Measurements from ENCODE around the gene UROS. TPM values are rescaled to one million over a fixed set of nuclear protein-coding genes. Genes with fewer than 3 reads are reported as not detected.

Gene UROS
- total RNA-seq, 4 donors from 2014 or later = 30.6 to 39.8 (median 39.3) TPM

GRCh38 chr10:125802131-125802530 is 20.9 kb downstream of the UROS start:
- DNase-seq (ENCODE audit: low spot score) = no peak
- no peak for ATAC-seq (ENCODE audit: low FRiP score)
- no peak for TF ChIP-seq CTCF (IDR thresholded peaks at IDR 0.05)

GRCh38 chr10:125801574-125801973 is 21.5 kb downstream of the UROS start:
- no peak for TF ChIP-seq CTCF (IDR thresholded peaks at IDR 0.05)
- DNase-seq (ENCODE audit: low spot score) (no peak), ATAC-seq (ENCODE audit: low FRiP score) (no peak)

- no peak for TF ChIP-seq CTCF (IDR thresholded peaks at IDR 0.05)
- DNase-seq (ENCODE audit: low spot score) (no peak), ATAC-seq (ENCODE audit: low FRiP score) (no peak)
Observed at GRCh38 chr10:125799451-125800182, 23.4 kb downstream of the UROS start.

DNA sequence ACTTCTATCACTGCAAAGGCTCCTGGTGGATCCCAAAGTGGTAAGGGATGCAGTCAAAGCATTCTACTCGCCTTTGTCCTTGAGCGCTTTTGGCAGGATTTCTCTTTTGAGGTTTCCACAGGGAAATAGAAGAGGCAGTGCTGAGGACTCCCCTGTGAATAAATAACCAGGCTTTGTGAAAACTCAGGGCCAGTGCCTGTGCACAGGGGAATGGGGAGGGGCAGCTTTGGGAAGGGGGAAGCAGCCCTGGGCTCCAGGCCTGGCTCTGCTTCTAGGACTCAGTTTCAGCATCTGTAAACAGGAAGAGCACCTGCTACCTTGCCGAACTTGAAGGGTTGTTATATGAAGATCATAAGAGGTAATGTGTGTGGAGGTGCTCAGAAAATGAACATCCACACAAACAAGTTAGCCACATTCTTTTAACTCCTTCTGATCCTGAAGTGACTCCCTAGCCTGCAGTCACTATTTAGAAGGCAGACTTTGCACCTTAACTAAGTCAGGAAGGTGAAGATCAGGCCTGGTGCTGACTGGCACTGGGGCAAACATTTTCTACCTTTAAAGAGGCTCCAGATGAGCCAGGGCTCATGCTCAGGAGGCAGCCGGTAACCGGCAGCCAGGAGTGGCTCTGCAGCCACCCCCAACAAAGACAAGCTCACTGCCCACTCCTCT is 24.9 kb downstream of the UROS start:
- DNase-seq (ENCODE audit: low spot score) = no peak
- no peak for ATAC-seq (ENCODE audit: low FRiP score)
- no peak for TF ChIP-seq CTCF (IDR thresholded peaks at IDR 0.05)

- no peak for DNase-seq (ENCODE audit: low spot score)
- ATAC-seq (ENCODE audit: low FRiP score) = no peak
- TF ChIP-seq CTCF (IDR thresholded peaks at IDR 0.05) = no peak
Observed at GRCh38 chr10:125797424-125797823, 25.6 kb downstream of the UROS start.

GRCh38 chr10:125795637-125796190 is 27.3 kb downstream of the UROS start:
- TF ChIP-seq CTCF (IDR thresholded peaks at IDR 0.05) = no peak
- no peak for ATAC-seq (ENCODE audit: low FRiP score)
- no peak for DNase-seq (ENCODE audit: low spot score)
